ENCODE data around the gene PHF14. TPM values are rescaled to one million over a fixed set of nuclear protein-coding genes. Genes with fewer than 3 reads are reported as not detected.
A peak's percentile ranks its signal among the peaks of the same experiment; 100 is the strongest.
"Not testable (repeated sequence)": the region's sequence is repeated elsewhere in the genome, so short reads cannot be mapped to it uniquely, and the experiment has no call there.

PHF14 gene
- total RNA-seq: 16.4 TPM
- long read RNA-seq, transcript PHF14-202 (17 exons, 2,627 nt): major isoform, 6 of 19 reads
- long read RNA-seq, partial matches to known transcripts: 3 of 19 reads
- long read RNA-seq, other reads (novel, unspliced or antisense): 5 of 19 reads

- ATAC-seq: peak; percentile 100
- intact Hi-C loops (cut with micrococcal nuclease): no loop called here
- peak; percentile 99 for DNase-seq
Observed at GRCh38 chr7:10973061-10973941, at the start of gene PHF14. PHF14 (plus strand) TSS chr7:10973872; CDS start chr7:10974324, 452 bp downstream.

- DNase-seq (no peak), ATAC-seq (no peak)
- intact Hi-C loops (cut with micrococcal nuclease): no loop called here
Observed at GRCh38 chr7:10924370-10924769, 49.3 kb upstream of the PHF14 start.

- ATAC-seq; DNase-seq; intact Hi-C loops (cut with micrococcal nuclease): not testable (repeated sequence)
Observed at GRCh38 chr7:10928203-10928602, 45.5 kb upstream of the PHF14 start.

GRCh38 chr7:10930551-10930950, 43.1 kb upstream of the PHF14 start:
- DNase-seq: no peak
- intact Hi-C loops (cut with micrococcal nuclease): no loop called here
- peak; percentile 37 for ATAC-seq

- ATAC-seq (no peak), DNase-seq (no peak)
- intact Hi-C loops (cut with micrococcal nuclease): no loop called here
Observed at GRCh38 chr7:10931161-10931560, 42.5 kb upstream of the PHF14 start.

GRCh38 chr7:10934292-10934691, 39.4 kb upstream of the PHF14 start:
- DNase-seq: no peak
- intact Hi-C loops (cut with micrococcal nuclease): no loop called here
- no peak for ATAC-seq

- intact Hi-C loops (cut with micrococcal nuclease): no loop called here
Observed at GRCh38 chr7:10939237-10939910, 34.3 kb upstream of the PHF14 start.

GRCh38 chr7:10939911-10940703, 33.6 kb upstream of the PHF14 start:
- DNase-seq: peak; percentile 95
- ATAC-seq: peak; percentile 99
- intact Hi-C loops (cut with micrococcal nuclease): no loop called here

More at GRCh38 chr7:10939237-10939910, 34.3 kb upstream of the PHF14 start:
- ATAC-seq (peak; percentile 30), DNase-seq (no peak)

- intact Hi-C loops (cut with micrococcal nuclease): no loop called here
- ATAC-seq: no peak
- no peak for DNase-seq
Observed at GRCh38 chr7:10940704-10941355, 32.8 kb upstream of the PHF14 start.

- ATAC-seq (no peak), DNase-seq (no peak)
- intact Hi-C loops (cut with micrococcal nuclease): no loop called here
Observed at GRCh38 chr7:10950494-10950893, 23.2 kb upstream of the PHF14 start.

GRCh38 chr7:10950974-10951578, 22.6 kb upstream of the PHF14 start:
- intact Hi-C loops (cut with micrococcal nuclease); ATAC-seq: not testable (repeated sequence)

GRCh38 chr7:10952588-10952987, 21.1 kb upstream of the PHF14 start:
- DNase-seq (no peak), ATAC-seq (no peak)
- intact Hi-C loops (cut with micrococcal nuclease): no loop called here

More at GRCh38 chr7:10950974-10951578, 22.6 kb upstream of the PHF14 start:
- not testable (repeated sequence) for DNase-seq

- DNase-seq; ATAC-seq; intact Hi-C loops (cut with micrococcal nuclease): not testable (repeated sequence)
Observed at GRCh38 chr7:10953078-10953750, 20.5 kb upstream of the PHF14 start.

- intact Hi-C loops (cut with micrococcal nuclease): no loop called here
- no peak for DNase-seq
- ATAC-seq: no peak
Observed at GRCh38 chr7:10956528-10956927, 17.1 kb upstream of the PHF14 start.

- DNase-seq; ATAC-seq; intact Hi-C loops (cut with micrococcal nuclease): not testable (repeated sequence)
Observed at GRCh38 chr7:10960242-10960641, 13.4 kb upstream of the PHF14 start.

GRCh38 chr7:10965016-10965415, 8.7 kb upstream of the PHF14 start:
- intact Hi-C loops (cut with micrococcal nuclease); ATAC-seq; DNase-seq: not testable (repeated sequence)

- DNase-seq: no peak
- no peak for ATAC-seq
- intact Hi-C loops (cut with micrococcal nuclease): no loop called here
Observed at GRCh38 chr7:10972174-10972573, 1.5 kb upstream of the PHF14 start.

All from left ventricle myocardium superior (tissue), 1 donor.